Thyroid gland (tissue), 4 donors: ENCODE results near the gene RSPO1. TPM values are rescaled to one million over a fixed set of nuclear protein-coding genes. Genes with fewer than 3 reads are reported as not detected.

ENCODE experiments used
- DNase-seq, 2 donors: peaks; one replicate each; pipeline ENCODE4 v3.0.0-alpha.2; 2019
- H3K27ac ChIP-seq, 3 donors: fragments of 200-600 bp; sonication (generic); 1 replicate in 2 of 3; 2 replicates in 1 of 3; pipeline ENCODE4 v1.5.1; 2016 to 2019; ENCODE audit warnings: mild to moderate bottlenecking in 1 of 3, moderate library complexity in 1 of 3
- H3K27me3 ChIP-seq: fragments of 200-600 bp; sonication (generic); one replicate; pipeline ENCODE4 v1.5.1; 2019
- H3K36me3 ChIP-seq, 2 donors: fragments of 200-600 bp; sonication (generic); one replicate each; pipeline ENCODE4 v1.5.1; 2016 to 2019
- H3K4me1 ChIP-seq, 2 donors: fragments of 200-600 bp; sonication (generic); one replicate each; pipeline ENCODE4 v1.5.1; 2017 to 2019
- H3K4me3 ChIP-seq, 3 donors: fragments of 200-600 bp; sonication (generic); replicated peaks in 1 of 3; 1 replicate in 2 of 3; 2 replicates in 1 of 3; pipeline ENCODE4 v1.5.1; 2016; ENCODE audit warnings: mild to moderate bottlenecking in 1 of 3
- H3K9me3 ChIP-seq: fragments of 200-600 bp; sonication (generic); one replicate; pipeline ENCODE4 v1.5.1; 2017
- CTCF ChIP-seq, 6 experiments: fragments of 200-600 bp in 3 of 6; fragments of 450-650 bp in 3 of 6; sonication (generic) in 3 of 6; IDR thresholded peaks; one replicate each; pipeline ENCODE4 v1.5.1; 2016 to 2019; ENCODE audit warnings: antibody characterized with exemption in 6 of 6, mild to moderate bottlenecking in 2 of 6, inconsistent platforms in 1 of 6, moderate library complexity in 1 of 6
- POLR2A ChIP-seq, 2 donors: fragments of 450-650 bp; IDR thresholded peaks; one replicate each; pipeline ENCODE4 v1.6.1; 2017; ENCODE audit warnings: antibody characterized with exemption in 2 of 2, mild to moderate bottlenecking in 2 of 2, moderate library complexity in 1 of 2
- WGBS, 2 donors: methylation state at CpG; one replicate each; pipeline ENCODE4 v1.1.5; 2017; 5-methylcytosine and 5-hydroxymethylcytosine counted together
- intact Hi-C: fragments of 100-400 bp; cut with DNase I; formaldehyde crosslinking; loops from one replicate; pipeline ENCODE4 v1.15.1; 2023
- total RNA-seq, 4 donors: library from RNA; depleted of rRNA; stranded (reverse); fragments of >200 nt; gene quantifications; one replicate each; pipeline ENCODE4 v1.2.3, GENCODE V29; 2016

RSPO1 gene
- total RNA-seq, 4 donors from 2014 or later: 0.44 TPM; not detected in 3

- WGBS, 2 donors: 36 to 43% methylated on average over 8 of the region's 8 CpGs
- no peaks in the 10 kb centered on the region for H3K9me3 ChIP-seq
- H3K27ac ChIP-seq: no peak overlapping the region
- intact Hi-C loops: no loop called here
- H3K4me1 ChIP-seq: no peaks in the 10 kb centered on the region
- no peak overlapping the region for H3K4me3 ChIP-seq
- peak in 1 of 2 donors; percentile 22 for DNase-seq
- H3K36me3 ChIP-seq: no peaks in the 10 kb centered on the region
- no peaks in the 10 kb centered on the region for H3K27me3 ChIP-seq
- TF ChIP-seq CTCF (IDR thresholded peaks at IDR 0.05) (peak in 2 of 6 experiments; percentile 26 to 57), POLR2A (IDR thresholded peaks at IDR 0.05) (no peak)
These were observed 31.7 kb downstream of the RSPO1 start for GRCh38 chr1:37602750-37603694.

GRCh38 chr1:37601441-37601840, 33.3 kb downstream of the RSPO1 start:
- intact Hi-C loops: no loop called here
- TF ChIP-seq POLR2A (IDR thresholded peaks at IDR 0.05) (no peak), CTCF (IDR thresholded peaks at IDR 0.05) (no peak)
- H3K4me1 ChIP-seq: no peaks in the 10 kb centered on the region
- no peaks in the 10 kb centered on the region for H3K27me3 ChIP-seq
- no peaks in the 10 kb centered on the region for H3K36me3 ChIP-seq
- H3K27ac ChIP-seq: no peak overlapping the region
- H3K9me3 ChIP-seq: no peaks in the 10 kb centered on the region
- H3K4me3 ChIP-seq: no peak overlapping the region
- no peak for DNase-seq

GRCh38 chr1:37599940-37600339, 34.8 kb downstream of the RSPO1 start:
- intact Hi-C loops: loop anchor here (10.0 kb wide), 1 partner anchor 205 kb away; the partner anchor contains the start of genes C1orf122 and YRDC
- Histone ChIP-seq H3K36me3 (no peaks in the 10 kb centered on the region), H3K27me3 (no peaks in the 10 kb centered on the region), H3K4me3 (no peak overlapping the region), H3K9me3 (no peaks in the 10 kb centered on the region), H3K27ac (no peak overlapping the region), H3K4me1 (peaks cover 0 to 3% of the 10 kb centered on the region in 2 donors)
- WGBS, 2 donors: 36 to 51% methylated on average over 5 of the region's 5 CpGs
- DNase-seq: no peak
- TF ChIP-seq POLR2A (IDR thresholded peaks at IDR 0.05): no peak
- TF ChIP-seq CTCF (IDR thresholded peaks at IDR 0.05): no peak

- TF ChIP-seq CTCF (IDR thresholded peaks at IDR 0.05): no peak
- no peak for TF ChIP-seq POLR2A (IDR thresholded peaks at IDR 0.05)
- H3K4me3 ChIP-seq: peak overlapping the region; percentile 7 to 56 (median 49)
- H3K9me3 ChIP-seq: no peaks in the 10 kb centered on the region
- peak overlapping the region in 1 of 3 donors; percentile 54 for H3K27ac ChIP-seq
- peaks cover 6 to 12% of the 10 kb centered on the region in 2 donors for H3K4me1 ChIP-seq
- 0% methylated on average over 3 of the region's 3 CpGs for WGBS, 2 donors
- H3K36me3 ChIP-seq: peaks cover 10 to 15% of the 10 kb centered on the region in 2 donors
- intact Hi-C loops: loop anchor here (10.0 kb wide), 1 partner anchor 209 kb away; the partner anchor contains the start of genes C1orf122 and YRDC
- no peak for DNase-seq
- H3K27me3 ChIP-seq: no peaks in the 10 kb centered on the region
These were observed 38.5 kb downstream of the RSPO1 start for GRCh38 chr1:37596182-37596667.
